GM18517 (cell line): ENCODE measurements around the gene C1orf146.
"Not testable (repeated sequence)": the region's sequence is repeated elsewhere in the genome, so short reads cannot be mapped to it uniquely, and the experiment has no call there.

Source experiments
- ATAC-seq: cut with Tn5 transposase; IDR thresholded peaks from one replicate; pipeline ENCODE4 v1.9.1; 2021; ENCODE audit warnings: mild to moderate bottlenecking, moderate library complexity; ENCODE audit not compliant: unreplicated experiment

C1orf146 gene

DNA sequence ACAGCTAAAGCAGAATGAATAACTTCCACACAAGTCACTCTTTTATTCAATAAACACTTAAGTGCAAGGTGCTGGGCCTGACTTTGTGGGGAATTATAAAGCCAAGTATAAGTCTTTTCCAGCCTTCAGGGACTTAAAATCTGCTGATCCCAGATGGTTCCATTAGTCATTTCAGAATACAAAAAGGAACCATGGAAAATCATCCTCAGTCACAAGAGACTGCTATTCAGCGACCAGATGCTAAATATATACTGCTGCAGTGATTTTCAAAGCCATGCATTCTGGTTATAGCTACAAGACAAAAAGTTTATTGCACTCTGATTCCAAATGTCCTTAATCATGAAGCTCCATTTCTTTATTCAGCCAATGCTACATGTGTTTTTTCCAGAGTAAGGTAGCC is 55.3 kb downstream of the C1orf146 start:
- ATAC-seq: no peak

GRCh38 chr1:92274939-92275338 is 57.2 kb downstream of the C1orf146 start:
- ATAC-seq: no peak

DNA sequence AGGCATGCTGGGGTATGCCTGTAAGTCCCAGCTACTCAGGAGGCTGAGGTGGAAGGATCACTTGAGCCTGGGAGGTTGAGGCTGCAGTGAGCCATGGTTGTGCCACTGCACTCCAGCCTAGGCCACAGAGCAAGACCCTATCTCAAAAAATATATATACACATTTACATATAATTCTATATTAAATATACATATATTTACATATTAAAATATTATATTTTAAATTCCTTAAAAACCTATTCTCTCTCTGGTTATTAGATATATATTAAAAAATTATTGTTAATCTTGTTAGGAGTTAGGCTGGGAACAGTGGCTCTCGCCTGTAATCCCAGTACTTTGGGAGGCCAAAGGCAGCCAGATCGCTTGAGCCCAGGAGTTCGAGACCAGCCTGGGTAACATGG is 58.4 kb downstream of the C1orf146 start:
- ATAC-seq: no peak

DNA sequence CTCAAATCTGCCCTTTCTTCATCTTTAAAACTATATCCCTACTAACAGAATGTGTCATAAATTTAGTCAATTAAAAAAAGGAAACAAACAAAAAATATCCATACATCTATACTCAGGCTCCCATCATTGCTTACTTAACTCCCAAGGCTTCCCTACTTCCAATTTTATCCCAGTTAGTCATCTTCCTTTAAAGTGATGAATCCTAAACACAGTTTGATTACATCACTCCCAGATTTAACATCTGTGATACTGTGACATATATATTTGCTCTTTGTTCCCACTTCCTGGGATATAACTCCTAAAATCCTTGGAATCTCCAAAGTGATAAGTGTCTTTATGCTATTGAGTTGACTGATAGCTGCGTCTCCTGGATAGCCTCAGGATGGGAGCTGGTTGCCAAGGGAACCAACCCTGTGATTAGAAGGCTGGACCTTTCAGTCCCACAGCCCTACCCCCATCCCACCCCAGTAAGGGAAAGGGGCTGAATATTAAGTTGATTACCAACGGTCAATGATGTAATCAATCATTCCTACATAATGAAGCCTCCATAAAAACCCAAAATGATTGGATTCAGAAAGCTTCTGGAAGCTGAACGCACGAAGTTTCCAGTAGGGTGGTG is 59.5 kb downstream of the C1orf146 start:
- no peak for ATAC-seq

DNA sequence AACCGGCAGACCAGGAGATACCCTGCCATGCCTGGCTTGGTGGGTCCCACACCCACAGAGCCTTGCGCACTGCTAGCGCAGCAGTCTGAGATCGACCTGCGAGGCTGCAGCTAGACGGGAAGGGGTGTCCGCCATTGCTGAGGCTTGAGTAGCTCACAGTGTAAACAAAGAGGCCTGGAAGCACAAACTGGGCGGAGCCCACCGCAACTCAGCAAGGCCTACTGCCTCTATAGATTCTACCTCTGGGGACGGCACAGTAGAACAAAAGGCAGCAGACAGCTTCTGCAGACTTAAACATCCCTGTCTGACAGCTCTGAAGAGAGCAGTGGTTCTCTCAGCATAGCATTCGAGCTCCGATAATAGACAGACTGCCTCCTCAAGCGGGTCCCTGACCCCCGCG is 62.1 kb downstream of the C1orf146 start:
- not testable (repeated sequence) for ATAC-seq

- not testable (repeated sequence) for ATAC-seq
Observed at GRCh38 chr1:92281411-92281810, 63.7 kb downstream of the C1orf146 start.

GRCh38 chr1:92291372-92291999 is 73.8 kb downstream of the C1orf146 start:
- ATAC-seq: no peak
